Motor neuron (in vitro differentiated cells): Measurements from ENCODE around the gene HSF4. TPM values are rescaled to one million over a fixed set of nuclear protein-coding genes. Genes with fewer than 3 reads are reported as not detected.

Experiments
- ATAC-seq, 8 experiments: fragments of 200-7000 bp; cut with Tn5 transposase; replicated peaks in 6 of 8; 2 replicates each; pipeline ENCODE4 v1.8.0; 2021; ENCODE audit warnings: mild to moderate bottlenecking in 8 of 8, moderate library complexity in 8 of 8
- H3K27ac ChIP-seq, 2 donors: fragments of 250-450 bp; sonication (Bioruptor Pico); 2 replicates each; pipeline ENCODE4 v1.9.0; 2021; ENCODE audit warnings: antibody characterized with exemption in 2 of 2, mild to moderate bottlenecking in 2 of 2, moderate library complexity in 1 of 2
- H3K4me1 ChIP-seq, 2 donors: fragments of 250-450 bp; sonication (Bioruptor Pico); replicated peaks in 1 of 2; 2 replicates each; pipeline ENCODE4 v1.6.1; 2021; ENCODE audit warnings: antibody characterized with exemption in 2 of 2, mild to moderate bottlenecking in 2 of 2, moderate library complexity in 1 of 2
- H3K4me3 ChIP-seq, 5 donors: fragments of 250-450 bp; sonication (Bioruptor Pico); 2 replicates each; pipeline ENCODE4 v1.9.0; 2021; ENCODE audit warnings: antibody characterized with exemption in 5 of 5, mild to moderate bottlenecking in 5 of 5, moderate library complexity in 4 of 5
- WGBS, 10 experiments: fragments of 450-650 bp; shearing (Covaris generic); methylation state at CpG; one replicate each; pipeline ENCODE4 v1.0.0; 2022; 5-methylcytosine and 5-hydroxymethylcytosine counted together
- in situ Hi-C, 9 experiments: fragments of 400-800 bp; cut with MboI; loops; one replicate each; pipeline ENCODE4 v1.15.0; 2021; ENCODE audit warnings: low sequenced_read_pairs in 9 of 9, low pct_unique_long_range_greater_than_20kb in 2 of 9; ENCODE audit not compliant: unreplicated experiment in 9 of 9
- total RNA-seq, 8 experiments: library from RNA; unstranded; fragments of 300-600 nt; gene quantifications; 2 replicates each; pipeline versions ENCODE4 v1.2.3 to v1.2.4, GENCODE V29; 2022

The HSF4 gene
- total RNA-seq, 8 experiments from 2014 or later = 4.6 to 33.1 (median 18.4) TPM

- H3K27ac ChIP-seq = peak overlapping the region in 1 of 2 donors; percentile 11
- in situ Hi-C loops = loop anchor here (10.0 to 25.0 kb wide), 3 partner anchors 164 to 197 kb away; partner anchors contain the start of genes CES3 (in 7 of the 9) and CES4A (in 1 of the 9)
- ATAC-seq = no peak
- 26 to 100% (median 54%) methylated on average over 1 to 5 of the region's 8 CpGs; no CpG with 5 or more reads in 4 of the 10 experiments for WGBS, 10 experiments
- H3K4me3 ChIP-seq = peak overlapping the region in 3 of 5 donors; percentile 36 to 43 (median 41)
- peaks cover 4 to 9% of the 10 kb centered on the region in 2 donors for H3K4me1 ChIP-seq
These were observed 13.0 kb upstream of the HSF4 start for GRCh38 chr16:67151431-67152097.

DNA sequence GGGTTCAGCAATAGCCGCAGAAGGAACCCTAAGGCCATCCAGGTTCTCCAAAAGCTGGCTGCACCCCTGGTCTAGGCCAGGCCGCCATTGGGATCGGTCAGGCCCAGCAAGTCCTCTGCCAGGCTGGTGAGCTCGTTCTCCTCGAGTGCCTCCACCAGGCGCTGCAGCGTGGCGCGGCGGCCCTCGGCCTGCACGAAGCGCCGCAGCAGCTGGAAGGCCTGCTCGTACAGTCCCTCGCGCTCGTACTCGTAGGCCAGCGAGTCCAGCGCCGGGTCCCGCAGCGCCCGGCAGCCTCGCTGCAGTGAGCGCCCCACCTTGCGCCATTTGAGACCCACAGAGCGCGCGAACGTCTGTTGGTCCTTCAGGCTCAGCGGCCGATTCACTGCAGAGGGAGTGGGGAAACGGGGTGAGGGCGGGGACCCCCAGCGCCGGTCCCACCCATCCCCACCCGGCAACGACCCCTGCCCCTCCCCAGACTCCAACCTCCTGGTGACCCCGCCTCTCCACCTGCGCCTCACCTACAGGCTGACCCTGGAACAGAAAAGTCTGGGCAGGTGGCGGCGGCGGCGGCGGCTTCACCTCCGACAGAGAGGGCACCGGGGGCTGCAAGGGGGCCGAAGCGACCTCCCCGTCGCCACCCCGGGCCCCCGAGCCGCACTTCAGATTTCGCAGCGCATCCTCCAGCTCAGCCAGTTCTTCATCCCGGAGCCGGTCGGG lies 9.8 kb upstream of the HSF4 start:
- in situ Hi-C loops = loop anchor here (10.0 to 25.0 kb wide), 3 partner anchors 167 to 200 kb away; partner anchors contain the start of genes CES3 (in 7 of the 9) and CES4A (in 1 of the 9)
- Histone ChIP-seq H3K4me1 (peaks cover 4 to 15% of the 10 kb centered on the region in 2 donors), H3K4me3 (peak overlapping the region; percentile 20 to 37 (median 26)), H3K27ac (no peak overlapping the region)
- WGBS, 10 experiments = 6 to 25% methylated on average over 4 to 9 of the region's 61 CpGs; no CpG with 5 or more reads in 8 of the 10 experiments
- ATAC-seq = no peak

DNA sequence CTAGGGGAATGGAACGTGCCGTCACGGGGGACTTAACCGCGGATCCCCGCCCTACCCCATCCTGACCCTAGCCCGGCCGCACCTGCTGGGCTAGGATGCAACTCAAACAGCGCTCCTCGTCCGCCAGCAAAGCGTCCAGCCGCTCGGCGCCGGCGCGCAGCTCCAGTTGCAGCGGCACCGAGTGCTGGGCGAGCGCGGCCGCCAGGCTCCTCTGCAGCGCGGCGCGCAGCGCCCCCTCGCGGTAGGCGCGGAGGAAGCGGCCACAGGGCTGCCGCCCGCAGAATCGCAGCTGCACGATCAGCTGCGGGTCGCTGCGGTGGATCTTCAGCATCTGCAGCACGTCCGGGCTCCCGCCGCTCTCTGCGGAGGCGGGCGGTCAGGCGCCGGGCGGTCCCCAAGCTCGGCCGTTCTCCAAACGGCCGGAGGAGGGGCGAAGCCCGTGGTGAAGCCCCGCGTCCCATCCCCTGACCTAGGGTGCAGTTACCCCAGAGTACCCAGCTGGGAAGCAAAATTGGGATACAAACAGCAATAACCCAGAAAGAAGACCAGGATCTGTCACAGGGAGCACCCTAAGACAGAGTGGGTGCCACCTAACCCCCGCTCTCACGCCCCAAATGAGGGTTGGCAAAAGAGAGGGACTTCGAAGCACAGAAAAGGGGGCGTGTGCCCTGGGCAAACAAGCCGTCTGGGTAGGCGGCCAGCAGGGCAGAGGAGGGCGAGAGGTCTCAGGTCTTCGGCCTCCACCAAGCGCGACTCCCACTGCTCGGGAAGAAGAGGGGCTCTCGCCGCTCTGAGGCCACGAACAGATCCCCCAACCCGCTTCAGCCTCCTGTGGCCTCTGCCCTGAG lies 9.0 kb upstream of the HSF4 start:
- H3K4me3 ChIP-seq = peak overlapping the region; percentile 20 to 37 (median 26)
- in situ Hi-C loops = loop anchor here (10.0 to 25.0 kb wide), 3 partner anchors 168 to 201 kb away; partner anchors contain the start of genes CES3 (in 7 of the 9) and CES4A (in 1 of the 9)
- 0 to 18% (median 8%) methylated on average over 3 to 14 of the region's 74 CpGs; no CpG with 5 or more reads in 6 of the 10 experiments for WGBS, 10 experiments
- ATAC-seq = peak; percentile 23 to 82 (median 70)
- H3K4me1 ChIP-seq = peaks cover 4 to 21% of the 10 kb centered on the region in 2 donors
- H3K27ac ChIP-seq = no peak overlapping the region

GRCh38 chr16:67156143-67156844 lies 8.3 kb upstream of the HSF4 start:
- in situ Hi-C loops = loop anchor here (10.0 to 25.0 kb wide), 3 partner anchors 169 to 201 kb away; partner anchors contain the start of genes CES3 (in 7 of the 9) and CES4A (in 1 of the 9)
- no peak overlapping the region for H3K27ac ChIP-seq
- peaks cover 0 to 18% of the 10 kb centered on the region in 2 donors for H3K4me1 ChIP-seq
- 67 to 83% methylated on average over 2 of the region's 15 CpGs; no CpG with 5 or more reads in 8 of the 10 experiments for WGBS, 10 experiments
- no peak overlapping the region for H3K4me3 ChIP-seq
- no peak for ATAC-seq

GRCh38 chr16:67157106-67157748 lies 7.3 kb upstream of the HSF4 start:
- H3K27ac ChIP-seq = no peak overlapping the region
- no peak for ATAC-seq
- H3K4me1 ChIP-seq = peaks cover 0 to 16% of the 10 kb centered on the region in 2 donors
- in situ Hi-C loops = loop anchor here (10.0 to 25.0 kb wide), 3 partner anchors 170 to 202 kb away; partner anchors contain the start of genes CES3 (in 7 of the 9) and CES4A (in 1 of the 9)
- 0 to 80% (median 28%) methylated on average over 1 to 7 of the region's 7 CpGs; no CpG with 5 or more reads in 1 of the 10 experiments for WGBS, 10 experiments
- H3K4me3 ChIP-seq = no peak overlapping the region

GRCh38 chr16:67157892-67158635 lies 6.5 kb upstream of the HSF4 start:
- ATAC-seq = no peak
- no peak overlapping the region for H3K27ac ChIP-seq
- 27 to 91% (median 54%) methylated on average over 1 to 7 of the region's 7 CpGs for WGBS, 10 experiments
- peaks cover 0 to 23% of the 10 kb centered on the region in 2 donors for H3K4me1 ChIP-seq
- no peak overlapping the region for H3K4me3 ChIP-seq
- in situ Hi-C loops = loop anchor here (10.0 to 25.0 kb wide), 3 partner anchors 171 to 203 kb away; partner anchors contain the start of genes CES3 (in 7 of the 9) and CES4A (in 1 of the 9)

GRCh38 chr16:67158637-67159600 lies 5.6 kb upstream of the HSF4 start:
- in situ Hi-C loops = loop anchor here (10.0 to 25.0 kb wide), 3 partner anchors 172 to 204 kb away; partner anchors contain the start of genes CES3 (in 7 of the 9) and CES4A (in 1 of the 9)
- 0 to 83% (median 40%) methylated on average over 1 to 2 of the region's 34 CpGs; no CpG with 5 or more reads in 1 of the 10 experiments for WGBS, 10 experiments
- Histone ChIP-seq H3K27ac (no peak overlapping the region), H3K4me1 (peaks cover 0 to 26% of the 10 kb centered on the region in 2 donors), H3K4me3 (peak overlapping the region; percentile 33 to 52 (median 43))
- ATAC-seq = peak in 3 of 8 experiments; percentile 4 to 17 (median 4)

DNA sequence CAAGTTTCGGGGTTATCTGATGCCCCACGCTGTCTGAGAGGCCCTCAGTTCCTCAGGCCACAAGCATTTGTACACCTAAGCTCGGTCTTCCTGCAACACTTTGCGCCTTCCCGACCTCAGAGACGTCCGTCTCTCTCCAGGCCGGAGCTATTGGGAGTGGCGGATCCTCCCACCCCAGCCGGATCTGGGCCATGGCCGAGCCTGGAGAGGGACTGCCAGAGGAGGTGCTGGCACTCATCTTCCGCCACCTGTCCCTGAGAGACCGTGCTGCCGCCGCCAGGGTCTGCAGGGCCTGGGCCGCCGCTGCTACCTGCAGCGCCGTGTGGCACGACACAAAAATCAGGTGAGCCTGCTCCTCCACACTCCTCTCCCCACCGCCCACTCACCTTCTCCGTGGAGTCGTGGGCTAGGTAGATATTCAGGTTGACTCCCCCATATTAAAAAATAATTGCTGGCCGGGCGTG lies 2.9 kb upstream of the HSF4 start:
- Histone ChIP-seq H3K4me1 (peaks cover 5 to 27% of the 10 kb centered on the region in 2 donors), H3K27ac (no peak overlapping the region), H3K4me3 (no peak overlapping the region)
- no peak for ATAC-seq
- WGBS, 10 experiments = 0 to 67% (median 30%) methylated on average over 1 to 16 of the region's 25 CpGs; no CpG with 5 or more reads in 3 of the 10 experiments
- in situ Hi-C loops = loop anchor here in 8 of 9 experiments (25.0 kb wide), 2 partner anchors 174 to 199 kb away; partner anchors contain the start of genes CES3 (in 7 of the 8) and CES4A (in 1 of the 8)

DNA sequence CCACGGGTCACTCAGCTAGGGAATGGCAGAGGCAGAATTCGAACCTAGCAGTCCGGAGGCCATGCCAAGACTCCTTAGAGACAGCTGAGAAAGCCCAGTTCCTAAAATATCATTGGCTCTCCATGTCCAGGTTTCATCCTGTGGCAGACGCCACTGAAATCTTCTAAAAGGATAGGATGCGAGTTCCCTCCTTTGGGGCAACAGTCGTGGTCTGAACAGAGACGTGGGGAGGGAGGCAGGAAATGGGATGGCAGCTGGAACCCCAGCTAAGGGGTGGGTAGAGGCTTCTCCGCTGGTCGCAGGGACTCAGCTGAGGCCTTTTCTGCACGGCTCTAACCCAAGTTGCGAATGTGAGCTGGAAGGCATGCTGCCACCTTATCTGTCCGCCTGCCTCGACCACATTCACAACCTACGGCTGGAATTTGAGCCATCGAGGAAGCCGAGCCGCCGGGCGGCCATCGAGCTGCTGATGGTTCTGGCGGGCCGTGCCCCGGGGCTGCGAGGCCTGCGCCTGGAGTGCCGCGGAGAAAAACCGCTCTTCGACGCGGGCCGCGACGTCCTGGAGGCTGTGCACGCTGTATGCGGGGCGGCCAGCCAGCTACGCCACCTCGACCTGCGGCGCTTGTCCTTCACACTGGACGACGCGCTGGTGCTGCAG lies 1.9 kb upstream of the HSF4 start:
- Histone ChIP-seq H3K4me1 (peaks cover 5 to 27% of the 10 kb centered on the region in 2 donors), H3K4me3 (peak overlapping the region; percentile 35 to 47 (median 37)), H3K27ac (peak overlapping the region; percentile 81 to 88)
- no peak for ATAC-seq
- 0 to 100% (median 23%) methylated on average over 1 to 11 of the region's 44 CpGs; no CpG with 5 or more reads in 1 of the 10 experiments for WGBS, 10 experiments
- in situ Hi-C loops = loop anchor here in 8 of 9 experiments (25.0 kb wide), 2 partner anchors 175 to 200 kb away; partner anchors contain the start of genes CES3 (in 7 of the 8) and CES4A (in 1 of the 8)
